IMR-90 (cell line): ENCODE results near the gene MILR1. TPM values are rescaled to one million over a fixed set of nuclear protein-coding genes. Genes with fewer than 3 reads are reported as not detected.
"Not testable (repeated sequence)": the region's sequence is repeated elsewhere in the genome, so short reads cannot be mapped to it uniquely, and the experiment has no call there.

Source experiments
- ATAC-seq: fragments of 200-7000 bp; cut with Tn5 transposase; 2 replicates; pipeline ENCODE4 v1.9.1; 2020; ENCODE audit warnings: low read depth, mild to moderate bottlenecking, moderate library complexity
- BruUV-seq: library from RNA; stranded (reverse); fragments of 400-500 nt; replicated peaks from 2 replicates; lab custom pipeline; 2021; lab: Mats Ljungman, UMichigan
- CTCF ChIA-PET: fragments of 300-600 bp; formaldehyde crosslinking; extraction: SDS; loops from one replicate; lab custom pipeline; 2021; ENCODE audit warnings: antibody characterized with exemption; lab: Yijun Ruan, JAX
- POLR2A ChIA-PET: fragments of 300-600 bp; sonication (Branson Sonifier 250); formaldehyde crosslinking; loops from one replicate; lab custom pipeline; 2022; ENCODE audit warnings: antibody characterized with exemption; ENCODE audit not compliant: unreplicated experiment; lab: Charles Lee
- DNase-seq: peaks from one replicate; pipeline ENCODE4 v3.0.0; 2013
- H2AFZ ChIP-seq: replicated peaks from 2 replicates; pipeline ENCODE3; 2013; ENCODE audit warnings: low read length, mild to moderate bottlenecking; ENCODE audit not compliant: poor library complexity
- H2AK5ac ChIP-seq: 2 replicates; pipeline ENCODE4 v1.6.1; 2013; ENCODE audit warnings: low read depth, low read length, inconsistent platforms
- H2AK9ac ChIP-seq: replicated peaks from 2 replicates; pipeline ENCODE3; 2013; ENCODE audit warnings: mild to moderate bottlenecking, low read depth, low read length, moderate library complexity; ENCODE audit not compliant: poor library complexity
- H2BK120ac ChIP-seq: 2 replicates; pipeline ENCODE4 v1.6.1; 2013; ENCODE audit warnings: low read depth, low read length, inconsistent platforms
- H2BK15ac ChIP-seq: 3 replicates; pipeline ENCODE4 v1.6.1; 2013; ENCODE audit warnings: low read depth, low read length, inconsistent platforms
- H2BK20ac ChIP-seq: 2 replicates; pipeline ENCODE4 v1.6.1; 2013; ENCODE audit warnings: low read depth, mild to moderate bottlenecking, inconsistent platforms, low read length, moderate library complexity
- H2BK5ac ChIP-seq: 2 replicates; pipeline ENCODE4 v1.6.1; 2013; ENCODE audit warnings: mild to moderate bottlenecking, low read depth, low read length, inconsistent platforms; ENCODE audit not compliant: poor library complexity, severe bottlenecking
- H3K14ac ChIP-seq: replicated peaks from 2 replicates; pipeline ENCODE4 v1.6.1; 2013; ENCODE audit warnings: low read depth, low read length, inconsistent platforms
- H3K18ac ChIP-seq: 2 replicates; pipeline ENCODE4 v1.6.1; 2013; ENCODE audit warnings: low read depth, low read length, control low read depth
- H3K23ac ChIP-seq: 2 replicates; pipeline ENCODE4 v1.6.1; 2013; ENCODE audit warnings: low read depth, low read length, inconsistent platforms
- H3K27ac ChIP-seq: 2 replicates; pipeline ENCODE4 v1.5.1; 2013; ENCODE audit warnings: mild to moderate bottlenecking, control low read depth, low read length; ENCODE audit not compliant: insufficient read depth
- H3K27me3 ChIP-seq: 2 replicates; pipeline ENCODE4 v1.6.1; 2013; ENCODE audit warnings: low read length; ENCODE audit not compliant: control insufficient read depth, insufficient read depth
- H3K36me3 ChIP-seq: 2 replicates; pipeline ENCODE4 v1.6.1; 2013; ENCODE audit warnings: low read length, mixed read lengths; ENCODE audit not compliant: control insufficient read depth, insufficient read depth
- H3K4ac ChIP-seq: 2 replicates; pipeline ENCODE4 v1.6.1; 2013; ENCODE audit warnings: low read depth, low read length, inconsistent platforms
- H3K4me1 ChIP-seq: 2 replicates; pipeline ENCODE4 v1.6.1; 2013; ENCODE audit warnings: low read length, mixed read lengths; ENCODE audit not compliant: control insufficient read depth, insufficient read depth
- H3K4me2 ChIP-seq: 2 replicates; pipeline ENCODE4 v1.6.1; 2013; ENCODE audit warnings: low read depth, mild to moderate bottlenecking, control low read depth, low read length, moderate library complexity
- H3K4me3 ChIP-seq: 2 replicates; pipeline ENCODE4 v1.5.1; 2013; ENCODE audit warnings: low read depth, mild to moderate bottlenecking, control low read depth, low read length, moderate library complexity; ENCODE audit not compliant: insufficient read depth
- H3K56ac ChIP-seq: 2 replicates; pipeline ENCODE4 v1.6.1; 2013; ENCODE audit warnings: low read length, inconsistent platforms; ENCODE audit not compliant: insufficient read depth; ENCODE audit errors: extremely low read depth
- H3K79me1 ChIP-seq, 2 experiments: 2 replicates each; pipeline ENCODE4 v1.6.1; 2013; ENCODE audit warnings: low read length in 2 of 2, inconsistent platforms in 1 of 2, low read depth in 1 of 2
- H3K9ac ChIP-seq: 2 replicates; pipeline ENCODE4 v1.6.1; 2013; ENCODE audit warnings: low read depth, low read length, control low read depth
- H3K9me1 ChIP-seq: 2 replicates; pipeline ENCODE4 v1.6.1; 2013; ENCODE audit warnings: low read length, inconsistent platforms; ENCODE audit not compliant: insufficient read depth
- H3K9me3 ChIP-seq: 2 replicates; pipeline ENCODE4 v1.6.1; 2013; ENCODE audit warnings: low read length; ENCODE audit not compliant: control insufficient read depth, insufficient read depth
- H4K20me1 ChIP-seq: 2 replicates; pipeline ENCODE4 v1.6.1; 2013; ENCODE audit warnings: low read length, inconsistent platforms; ENCODE audit not compliant: insufficient read depth
- H4K5ac ChIP-seq: 2 replicates; pipeline ENCODE4 v1.6.1; 2013; ENCODE audit warnings: mild to moderate bottlenecking, low read depth, low read length, control low read depth
- H4K8ac ChIP-seq, 2 experiments: 2 replicates each; pipeline ENCODE4 v1.6.1; 2013; ENCODE audit warnings: low read depth in 2 of 2, low read length in 2 of 2, control low read depth in 1 of 2, inconsistent platforms in 1 of 2
- H4K91ac ChIP-seq: 2 replicates; pipeline ENCODE4 v1.6.1; 2013; ENCODE audit warnings: low read depth, low read length, inconsistent platforms; ENCODE audit not compliant: insufficient read depth
- ELK1 ChIP-seq: fragments of 150-350 bp; IDR thresholded peaks from 2 replicates; pipeline ENCODE4 v1.6.1; 2016; ENCODE audit warnings: low read depth, mild to moderate bottlenecking, low read length, moderate library complexity, borderline replicate concordance
- POLR2A ChIP-seq: IDR thresholded peaks from 2 replicates; pipeline ENCODE4 v1.6.1; 2012; ENCODE audit warnings: mild to moderate bottlenecking, low read depth, low read length
- RFX5 ChIP-seq: IDR thresholded peaks from 2 replicates; pipeline ENCODE4 v1.8.0; 2012; ENCODE audit warnings: low read depth, mild to moderate bottlenecking, low read length, moderate library complexity
- SMC3 ChIP-seq: fragments of 150-350 bp; IDR thresholded peaks from 2 replicates; pipeline ENCODE4 v1.6.1; 2016; ENCODE audit warnings: low read depth, mild to moderate bottlenecking, antibody characterized with exemption, low read length, moderate library complexity
- WGBS, 2 experiments: methylation state at CpG; one replicate each; pipeline versions ENCODE4 v1.1.5 to v1.1.7; 2013; ENCODE audit warnings: missing lambda C conversion rate in 2 of 2; ENCODE audit not compliant: insufficient read length in 1 of 2; ENCODE audit errors: extremely low coverage in 2 of 2; 5-methylcytosine and 5-hydroxymethylcytosine counted together
- dilution Hi-C: fragments of 300-500 bp; cut with HindIII; formaldehyde crosslinking; loops from one replicate; pipeline ENCODE4 v1.14.3; 2018; ENCODE audit warnings: low sequenced_read_pairs; ENCODE audit not compliant: unreplicated experiment
- in situ Hi-C: fragments of 300-500 bp; cut with MboI; formaldehyde crosslinking; loops from 3 replicates; pipeline ENCODE4 v1.14.3; 2019; ENCODE audit warnings: low sequenced_read_pairs, inconsistent platforms, mixed read lengths
- intact Hi-C: fragments of 100-400 bp; cut with micrococcal nuclease; formaldehyde crosslinking; loops from 2 replicates; pipeline ENCODE4 v1.10.0; 2022
- polyA plus RNA-seq, 3 experiments: library from polyadenylated mRNA; depleted of rRNA; stranded (reverse); fragments of >200 nt; gene quantifications; 2 replicates each; pipeline ENCODE4 v1.2.3, GENCODE V29; 2012; ENCODE audit warnings: low replicate concordance in 1 of 3
- total RNA-seq: library from RNA; depleted of rRNA; stranded (reverse); fragments of >200 nt; gene quantifications from 2 replicates; pipeline ENCODE4 v1.2.3, GENCODE V29; 2012
- TF ChIP-seq, protein P1 (sequence below): fragments of 150-350 bp; IDR thresholded peaks from 2 replicates; pipeline ENCODE4 v1.6.1; 2017; ENCODE audit warnings: mild to moderate bottlenecking, antibody characterized with exemption, low read length, low read depth

Gene MILR1
- total and polyA plus RNA-seq, 2 of the 4 experiments (the other 2 are of a cell fraction): 0.36 to 0.44 TPM

- 20% methylated on average over 1 of the region's 9 CpGs; no CpG with 5 or more reads in 1 of the 2 experiments for WGBS, 2 experiments
- DNase-seq: no peak
- Histone ChIP-seq H3K9me1 (no peaks in the 10 kb centered on the region), H2BK20ac (no peak overlapping the region), H3K23ac (no peak overlapping the region), H3K4ac (no peak overlapping the region), H3K4me3 (no peak overlapping the region), H2BK120ac (no peak overlapping the region), H3K18ac (no peak overlapping the region), H4K20me1 (no peaks in the 10 kb centered on the region), H4K8ac (no peak overlapping the region), H2AK9ac (no peak overlapping the region), H3K4me1 (no peaks in the 10 kb centered on the region), H4K5ac (no peak overlapping the region), H3K79me1 (no peaks in the 10 kb centered on the region), H3K56ac (no peak overlapping the region), H3K9ac (no peak overlapping the region), H2AFZ (no peak overlapping the region), H3K9me3 (no peaks in the 10 kb centered on the region), H2BK15ac (no peak overlapping the region), H3K27ac (no peak overlapping the region), H3K27me3 (peaks cover 8% of the 10 kb centered on the region), H3K36me3 (no peaks in the 10 kb centered on the region), H4K91ac (no peak overlapping the region), H2AK5ac (no peak overlapping the region), H3K4me2 (no peak overlapping the region), H2BK5ac (no peak overlapping the region), H3K14ac (no peak overlapping the region)
- ChIA-PET POLR2A (no interaction called here), CTCF (interaction anchor here (1.2 kb wide), 1 partner anchor 11 kb away, joined by 3 read pairs; no protein-coding TSS in a partner anchor)
- no peak for ATAC-seq
- in situ Hi-C loops (no loop called here), intact Hi-C loops (no loop called here), dilution Hi-C loops (no loop called here)
- TF ChIP-seq SMC3 (no peak), RFX5 (no peak), ELK1 (no peak), POLR2A (no peak)
- TF ChIP-seq, protein P1, sequence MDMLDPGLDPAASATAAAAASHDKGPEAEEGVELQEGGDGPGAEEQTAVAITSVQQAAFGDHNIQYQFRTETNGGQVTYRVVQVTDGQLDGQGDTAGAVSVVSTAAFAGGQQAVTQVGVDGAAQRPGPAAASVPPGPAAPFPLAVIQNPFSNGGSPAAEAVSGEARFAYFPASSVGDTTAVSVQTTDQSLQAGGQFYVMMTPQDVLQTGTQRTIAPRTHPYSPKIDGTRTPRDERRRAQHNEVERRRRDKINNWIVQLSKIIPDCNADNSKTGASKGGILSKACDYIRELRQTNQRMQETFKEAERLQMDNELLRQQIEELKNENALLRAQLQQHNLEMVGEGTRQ: no peak
- BruUV-seq: no TSS peak
Measured at GRCh38 chr17:64466019-64466735, 17.3 kb downstream of the MILR1 start.

DNA sequence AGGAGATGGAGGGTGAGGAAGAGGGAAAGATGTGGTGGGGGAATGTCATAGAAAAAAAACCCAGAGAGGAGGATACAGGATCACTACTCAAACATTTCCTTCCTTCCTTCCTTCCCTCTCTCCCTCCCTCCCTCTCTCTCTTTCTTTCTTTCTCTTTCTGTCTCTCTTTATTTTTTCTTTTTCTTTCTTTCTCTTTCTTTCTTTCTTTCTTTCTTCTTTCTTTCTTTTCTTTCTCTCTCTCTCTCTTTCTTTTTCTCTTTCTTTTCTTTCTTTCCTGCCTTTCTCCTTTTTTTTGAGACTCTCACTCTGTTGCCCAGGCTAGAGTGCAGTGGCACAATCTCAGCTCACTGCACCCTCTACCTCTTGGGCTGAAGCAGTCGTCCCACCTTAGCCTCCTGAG, 17.9 kb downstream of the MILR1 start:
- H4K5ac ChIP-seq, H3K9me1 ChIP-seq, H2BK20ac ChIP-seq, H3K79me1 ChIP-seq, H3K36me3 ChIP-seq, H3K4me3 ChIP-seq, H2BK120ac ChIP-seq, H2AK9ac ChIP-seq, in situ Hi-C loops, H3K9ac ChIP-seq, H3K4ac ChIP-seq, H3K23ac ChIP-seq, H3K27me3 ChIP-seq, H3K27ac ChIP-seq, H4K8ac ChIP-seq, BruUV-seq, intact Hi-C loops, H4K91ac ChIP-seq, H3K4me1 ChIP-seq, dilution Hi-C loops, H3K56ac ChIP-seq, POLR2A ChIA-PET, H2AFZ ChIP-seq, H3K4me2 ChIP-seq, H2AK5ac ChIP-seq, H4K20me1 ChIP-seq, H3K9me3 ChIP-seq, H2BK5ac ChIP-seq, H2BK15ac ChIP-seq, H3K14ac ChIP-seq, DNase-seq, H3K18ac ChIP-seq, ATAC-seq: not testable (repeated sequence)
- CTCF ChIA-PET: interaction anchor here (1.2 kb wide), 1 partner anchor 11 kb away, joined by 3 read pairs; no protein-coding TSS in a partner anchor
- WGBS, 2 experiments: no CpG with 5 or more reads among the region's 1 CpG
